Astrocyte (in vitro differentiated cells and primary cell): ENCODE measurements around the gene FAM43B.

Experiments
- CTCF ChIP-seq: IDR thresholded peaks from 2 replicates; pipeline ENCODE4 v1.5.1; 2011; ENCODE audit warnings: low read depth, mild to moderate bottlenecking, inconsistent platforms, low read length, moderate library complexity; ENCODE audit not compliant: insufficient read depth
- EZH2 ChIP-seq: IDR thresholded peaks from 2 replicates; pipeline ENCODE4 v1.6.1; 2012; ENCODE audit warnings: mild to moderate bottlenecking, low read length, inconsistent platforms; ENCODE audit not compliant: insufficient read depth

GRCh38 chr1:20530306-20530705, 22.1 kb upstream of the FAM43B start:
- TF ChIP-seq CTCF (no peak), EZH2 (no peak)
